Pancreas (tissue), 10 donors: ENCODE data around the gene SLC5A11. TPM values are rescaled to one million over a fixed set of nuclear protein-coding genes. Genes with fewer than 3 reads are reported as not detected.

Source experiments
- ATAC-seq, 4 donors: fragments of 200-7000 bp; cut with Tn5 transposase; one replicate each; pipeline versions ENCODE4 v1.8.0 to v1.9.1; 2020; ENCODE audit warnings: mild to moderate bottlenecking in 4 of 4, moderate library complexity in 4 of 4
- DNase-seq, 6 donors: peaks; one replicate each; pipeline ENCODE4 v3.0.0-alpha.2; 2020
- FAIRE-seq: peaks from 2 replicates; lab custom pipeline; 2012; peaks lifted over from hg19 to GRCh38; lab: Jason Lieb, UNC
- H3K27ac ChIP-seq, 4 donors: fragments of 200-600 bp; sonication (generic); 1 replicate in 3 of 4; 2 replicates in 1 of 4; pipeline versions ENCODE4 v1.5.0 to v1.8.0; 2020
- H3K27me3 ChIP-seq, 4 donors: fragments of 200-600 bp; one replicate each; pipeline ENCODE4 v1.8.0; 2021
- H3K36me3 ChIP-seq, 3 donors: fragments of 200-600 bp; sonication (generic) in 1 of 3; one replicate each; pipeline versions ENCODE4 v1.5.0 to v1.8.0; 2020 to 2021
- H3K4me1 ChIP-seq, 3 donors: fragments of 200-600 bp; one replicate each; pipeline ENCODE4 v1.8.0; 2021
- H3K4me3 ChIP-seq, 4 donors: fragments of 200-600 bp; sonication (generic) in 2 of 4; one replicate each; pipeline versions ENCODE4 v1.5.0 to v1.8.0; 2020 to 2021
- H3K9me3 ChIP-seq, 4 donors: fragments of 200-600 bp; one replicate each; pipeline ENCODE4 v1.8.0; 2021
- WGBS, 2 donors: extraction: QIAGEN DNeasy Blood & Tissue Kit; methylation state at CpG; one replicate each; pipeline ENCODE4 v1.1.7; 2013; 5-methylcytosine and 5-hydroxymethylcytosine counted together
- intact Hi-C, 3 donors: fragments of 100-400 bp; cut with DNase I; formaldehyde crosslinking; loops; one replicate each; pipeline versions ENCODE4 v1.11.1 to v1.14.2; 2022
- polyA plus RNA-seq, 2 donors: library from polyadenylated mRNA; stranded (reverse); fragments of 200-250 nt; gene quantifications; one replicate each; pipeline ENCODE4 v1.2.3, GENCODE V29; 2013
- total RNA-seq, 6 donors: library from RNA; stranded (reverse); fragmentation: NEBNext Ultra II Directional in 4 of 6; extraction: Animal tissue kit (Norgen Biotek cat#: 25700) in 4 of 6; gene quantifications; one replicate each; pipeline versions ENCODE4 v1.2.1 to v1.2.4, GENCODE V29; 2021 to 2023
- TF ChIP-seq, protein P1 (sequence below), 4 donors: fragments of 200-600 bp; sonication (generic) in 3 of 4; IDR thresholded peaks; one replicate each; pipeline versions ENCODE4 v1.5.0 to v1.8.0; 2021; ENCODE audit warnings: antibody characterized with exemption in 4 of 4
- donor health status: healthy with polysubstance abuse.
- donor health status: DM: no; HTN: no; CAD: no; lungs with moderate emphysema.
- donor health status: DM: no; HTN: no; CAD: no.
- donor health status: control.
- donor health status: control.
- donor health status: Bipolar disorder and iron deficiency.
- donor health status: DM: yes; HTN: yes; CAD: no.
- donor health status: DM: no; HTN: no; CAD: no.
- donor health status: DM: no; HTN: no; CAD: no.
- donor health status: DM: yes; HTN: yes; CAD: no.

Gene SLC5A11
- total and polyA plus RNA-seq, 8 donors = 0.08 to 1.0 (median 0.25) TPM; not detected in 2

DNA sequence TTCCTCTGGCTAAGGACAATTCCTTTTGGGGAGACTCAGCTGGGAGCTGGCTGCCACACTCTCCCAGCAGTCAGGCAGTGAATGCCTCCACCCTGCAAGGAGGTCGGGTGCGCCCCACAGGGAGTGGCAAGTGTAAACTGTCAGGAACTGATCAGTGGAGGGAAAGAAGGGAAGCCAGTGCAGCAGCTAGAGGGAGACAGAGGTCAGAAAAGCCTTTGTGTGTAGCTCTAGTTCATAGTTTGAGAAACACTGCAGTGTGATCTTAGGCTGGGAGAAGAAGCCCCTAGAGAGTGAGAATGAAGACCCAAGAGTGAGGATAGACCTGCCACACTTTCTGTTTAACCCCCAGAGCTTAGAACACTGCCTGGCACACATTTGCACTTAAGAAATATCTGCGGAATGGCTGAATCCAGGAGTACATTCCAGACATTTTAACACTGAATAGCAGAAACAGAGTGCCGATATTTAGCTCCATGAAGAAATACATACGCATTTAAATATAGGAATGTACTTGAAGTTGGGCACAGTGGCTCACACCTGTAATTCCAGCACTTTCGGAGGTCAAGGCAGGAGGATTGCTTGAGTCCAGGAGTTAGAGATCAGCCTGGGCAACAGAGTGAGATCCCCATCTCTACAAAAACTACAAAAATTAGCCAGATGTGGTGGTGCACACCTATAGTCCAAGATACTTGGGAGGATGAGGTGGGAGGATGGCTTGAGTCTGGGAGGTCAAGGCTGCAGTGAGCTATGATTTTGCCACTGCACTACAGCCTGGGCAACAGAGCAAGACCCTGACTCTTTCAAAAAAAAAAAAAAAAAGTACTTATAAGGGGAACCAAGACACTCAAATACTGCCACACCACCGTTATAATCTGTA lies 11.1 kb upstream of the SLC5A11 start:
- H3K36me3 ChIP-seq = no peaks in the 10 kb centered on the region
- H3K27me3 ChIP-seq = no peaks in the 10 kb centered on the region
- no peak overlapping the region for H3K4me3 ChIP-seq
- peaks cover 0 to 8% (median 0%) of the 10 kb centered on the region in 3 donors for H3K4me1 ChIP-seq
- FAIRE-seq (no peak), ATAC-seq (peak in 1 of 4 donors; percentile 28), DNase-seq (no peak)
- intact Hi-C loops = no loop called here
- no peaks in the 10 kb centered on the region for H3K9me3 ChIP-seq
- no peak overlapping the region for H3K27ac ChIP-seq
- WGBS, 2 donors = 78% methylated on average over 7 of the region's 7 CpGs
- TF ChIP-seq, protein P1, sequence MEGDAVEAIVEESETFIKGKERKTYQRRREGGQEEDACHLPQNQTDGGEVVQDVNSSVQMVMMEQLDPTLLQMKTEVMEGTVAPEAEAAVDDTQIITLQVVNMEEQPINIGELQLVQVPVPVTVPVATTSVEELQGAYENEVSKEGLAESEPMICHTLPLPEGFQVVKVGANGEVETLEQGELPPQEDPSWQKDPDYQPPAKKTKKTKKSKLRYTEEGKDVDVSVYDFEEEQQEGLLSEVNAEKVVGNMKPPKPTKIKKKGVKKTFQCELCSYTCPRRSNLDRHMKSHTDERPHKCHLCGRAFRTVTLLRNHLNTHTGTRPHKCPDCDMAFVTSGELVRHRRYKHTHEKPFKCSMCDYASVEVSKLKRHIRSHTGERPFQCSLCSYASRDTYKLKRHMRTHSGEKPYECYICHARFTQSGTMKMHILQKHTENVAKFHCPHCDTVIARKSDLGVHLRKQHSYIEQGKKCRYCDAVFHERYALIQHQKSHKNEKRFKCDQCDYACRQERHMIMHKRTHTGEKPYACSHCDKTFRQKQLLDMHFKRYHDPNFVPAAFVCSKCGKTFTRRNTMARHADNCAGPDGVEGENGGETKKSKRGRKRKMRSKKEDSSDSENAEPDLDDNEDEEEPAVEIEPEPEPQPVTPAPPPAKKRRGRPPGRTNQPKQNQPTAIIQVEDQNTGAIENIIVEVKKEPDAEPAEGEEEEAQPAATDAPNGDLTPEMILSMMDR (IDR thresholded peaks at IDR 0.05) = no peak

DNA sequence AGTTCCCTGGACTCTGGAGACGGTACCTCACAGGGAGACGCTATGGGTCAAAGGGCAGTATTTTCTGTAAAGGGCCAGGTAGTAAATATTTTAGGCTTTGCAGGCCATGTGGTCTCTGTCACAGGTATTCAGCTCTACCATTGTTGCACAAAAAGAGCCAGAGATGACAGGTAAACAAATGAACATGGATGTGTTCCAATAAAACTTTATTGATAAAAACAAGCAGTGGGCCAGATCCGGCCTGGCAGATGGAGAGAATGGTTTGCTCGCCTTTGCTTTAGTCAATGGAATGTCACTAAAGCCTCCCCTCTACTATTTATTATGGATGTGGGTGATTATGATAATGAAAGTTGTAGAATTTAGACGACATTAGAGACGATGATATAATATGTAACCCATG lies 8.9 kb upstream of the SLC5A11 start:
- FAIRE-seq = no peak
- Histone ChIP-seq H3K4me1 (peaks cover 0 to 8% (median 0%) of the 10 kb centered on the region in 3 donors), H3K27me3 (no peaks in the 10 kb centered on the region), H3K4me3 (no peak overlapping the region), H3K36me3 (no peaks in the 10 kb centered on the region), H3K27ac (no peak overlapping the region), H3K9me3 (no peaks in the 10 kb centered on the region)
- WGBS, 2 donors = 94% methylated on average over 6 of the region's 6 CpGs
- intact Hi-C loops = no loop called here
- TF ChIP-seq, protein P1 (IDR thresholded peaks at IDR 0.05) = no peak
- ATAC-seq = no peak
- no peak for DNase-seq

GRCh38 chr16:24837969-24838368 lies 7.8 kb upstream of the SLC5A11 start:
- peaks cover 0 to 8% (median 0%) of the 10 kb centered on the region in 3 donors for H3K4me1 ChIP-seq
- intact Hi-C loops = no loop called here
- TF ChIP-seq, protein P1 (IDR thresholded peaks at IDR 0.05) = no peak
- H3K36me3 ChIP-seq = no peaks in the 10 kb centered on the region
- H3K4me3 ChIP-seq = no peak overlapping the region
- no peaks in the 10 kb centered on the region for H3K9me3 ChIP-seq
- ATAC-seq = no peak
- 87 to 88% methylated on average over 9 of the region's 9 CpGs for WGBS, 2 donors
- no peak for FAIRE-seq
- no peaks in the 10 kb centered on the region for H3K27me3 ChIP-seq
- DNase-seq = no peak
- H3K27ac ChIP-seq = no peak overlapping the region

DNA sequence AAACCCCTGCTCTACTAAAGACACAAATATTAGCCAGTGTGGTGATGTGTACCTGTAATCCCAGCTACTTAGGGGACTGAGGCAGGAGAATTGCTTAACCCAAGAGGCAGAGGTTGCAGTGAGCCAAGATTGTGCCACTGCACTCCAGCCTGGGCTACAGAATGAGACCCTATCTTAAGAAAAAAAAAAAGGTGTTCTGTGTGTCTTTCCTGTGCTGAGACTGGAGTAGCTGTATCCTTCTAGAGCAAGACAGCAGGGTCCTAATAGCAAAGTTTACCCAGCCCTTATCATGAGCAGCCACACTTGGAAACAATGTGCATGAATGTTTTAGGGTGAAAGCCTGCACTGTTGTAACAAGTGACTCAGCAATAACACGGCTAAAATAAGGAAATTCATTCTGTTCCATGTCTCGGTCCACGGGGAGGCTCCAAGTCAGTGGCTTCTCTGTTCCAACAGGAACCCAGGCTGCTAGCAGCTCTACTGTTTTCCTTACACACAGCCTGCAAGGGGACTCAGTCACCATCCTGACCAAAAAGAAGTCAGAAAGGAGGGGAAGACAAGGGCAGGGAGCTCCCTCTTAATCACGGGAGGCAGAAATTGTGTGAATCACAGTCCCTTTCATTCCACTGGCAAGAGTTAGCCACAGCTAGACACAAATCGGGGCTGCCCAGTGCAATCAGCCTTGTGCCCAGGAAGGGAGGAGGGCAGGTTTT lies 7.1 kb upstream of the SLC5A11 start:
- H3K4me3 ChIP-seq = no peak overlapping the region
- peak; percentile 84 to 94 (median 90) for ATAC-seq
- 13 to 18% methylated on average over 5 of the region's 5 CpGs for WGBS, 2 donors
- peaks cover 0 to 8% (median 0%) of the 10 kb centered on the region in 3 donors for H3K4me1 ChIP-seq
- intact Hi-C loops = no loop called here
- no peaks in the 10 kb centered on the region for H3K9me3 ChIP-seq
- TF ChIP-seq, protein P1 (IDR thresholded peaks at IDR 0.05) = no peak
- no peak overlapping the region for H3K27ac ChIP-seq
- DNase-seq = no peak
- no peaks in the 10 kb centered on the region for H3K27me3 ChIP-seq
- no peaks in the 10 kb centered on the region for H3K36me3 ChIP-seq
- FAIRE-seq = no peak
